Smooth muscle cell of the brain vasculature (primary cell): ENCODE measurements around the gene EVI5.

Experiments used
- DNase-seq: peaks from one replicate; pipeline ENCODE4 v3.0.0-alpha.2; 2012; ENCODE audit warnings: low read depth, low spot score

The EVI5 gene

DNA sequence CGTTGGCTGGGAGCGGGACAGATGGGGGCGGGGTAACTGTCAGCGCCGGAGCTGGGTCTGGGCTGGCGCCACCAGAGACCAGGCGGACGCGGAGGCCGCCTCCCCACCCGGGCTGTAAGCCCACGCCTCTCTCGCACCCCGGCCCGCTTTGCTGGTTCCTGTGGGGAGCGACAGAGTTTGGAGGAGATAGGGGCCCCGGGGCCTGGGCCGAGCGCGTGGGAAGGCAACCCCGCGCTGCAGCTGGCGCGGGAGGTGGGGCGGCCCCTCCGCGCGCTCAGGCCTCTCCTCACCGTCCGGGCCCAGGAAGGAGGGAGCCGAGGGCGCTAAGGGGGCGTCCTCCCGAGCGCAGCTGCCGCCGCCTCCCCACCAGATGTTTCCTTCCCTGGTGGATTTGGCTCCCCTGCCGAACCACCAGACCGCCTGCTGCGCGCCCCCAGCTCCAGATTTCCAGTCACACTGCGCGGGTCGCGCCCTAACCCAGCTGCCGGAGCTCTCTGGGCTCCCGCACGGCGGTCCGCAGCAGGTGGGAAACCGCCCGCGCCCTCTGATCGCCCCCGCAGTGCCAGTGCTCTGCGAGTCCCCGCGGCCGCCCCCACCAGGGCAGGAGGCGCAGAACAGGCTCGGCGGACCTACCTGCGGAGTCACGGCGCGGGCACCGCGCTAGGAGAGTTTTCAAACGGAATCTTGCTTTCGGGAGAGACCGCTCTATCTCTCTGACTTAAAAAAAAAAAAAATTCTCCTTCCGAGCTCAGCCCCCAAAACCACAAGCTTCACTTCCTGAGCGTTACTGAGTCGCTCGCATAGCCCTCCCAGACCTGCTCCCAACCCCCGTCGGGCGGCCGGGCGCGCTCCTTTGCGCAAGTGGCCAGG is 299.3 kb downstream of the EVI5 start:
- no peak for DNase-seq

DNA sequence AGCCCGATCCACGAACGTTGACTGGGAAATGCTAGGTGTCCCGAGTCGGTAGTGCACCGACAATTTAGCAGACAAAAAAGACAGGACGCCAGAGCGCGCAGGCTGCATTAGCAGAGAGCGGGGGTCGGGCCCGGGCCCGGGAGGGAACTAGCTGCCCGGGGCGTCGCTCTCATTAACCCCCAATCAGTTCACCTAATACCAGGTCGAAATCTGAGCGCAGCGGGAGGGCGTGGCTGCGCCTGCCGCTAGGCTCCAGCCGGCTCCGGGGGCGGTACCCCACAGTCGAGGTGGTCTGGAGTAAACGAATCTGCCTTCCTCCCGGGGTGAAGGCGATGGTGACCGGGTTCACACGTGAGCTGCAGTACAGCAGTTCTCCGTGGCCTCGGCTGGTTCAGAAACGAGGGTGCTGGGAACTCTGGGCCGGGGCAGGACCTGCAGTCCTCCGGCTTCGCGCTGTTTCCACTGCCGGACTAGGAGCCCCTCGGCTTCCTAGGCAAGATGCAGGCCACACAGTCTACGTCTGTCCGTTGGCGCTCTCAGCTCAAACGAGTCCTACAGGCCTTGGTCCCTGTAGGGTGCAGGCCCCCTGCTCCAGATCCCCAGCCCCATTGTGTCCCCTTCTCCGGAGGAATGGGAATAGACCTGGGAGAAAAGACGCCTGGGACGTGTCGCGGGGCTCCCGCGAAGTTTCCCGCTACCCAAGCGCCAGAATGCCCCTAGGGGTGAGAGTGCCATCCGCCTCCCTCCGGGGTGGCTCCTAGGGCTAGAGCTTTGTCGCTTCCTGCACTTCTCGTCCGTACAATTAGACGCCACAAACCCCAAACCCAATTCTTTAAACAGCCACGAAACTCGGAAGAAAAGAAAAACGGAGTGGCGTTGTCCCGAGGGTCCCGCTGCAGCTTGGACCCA is 300.2 kb downstream of the EVI5 start:
- DNase-seq: no peak

DNA sequence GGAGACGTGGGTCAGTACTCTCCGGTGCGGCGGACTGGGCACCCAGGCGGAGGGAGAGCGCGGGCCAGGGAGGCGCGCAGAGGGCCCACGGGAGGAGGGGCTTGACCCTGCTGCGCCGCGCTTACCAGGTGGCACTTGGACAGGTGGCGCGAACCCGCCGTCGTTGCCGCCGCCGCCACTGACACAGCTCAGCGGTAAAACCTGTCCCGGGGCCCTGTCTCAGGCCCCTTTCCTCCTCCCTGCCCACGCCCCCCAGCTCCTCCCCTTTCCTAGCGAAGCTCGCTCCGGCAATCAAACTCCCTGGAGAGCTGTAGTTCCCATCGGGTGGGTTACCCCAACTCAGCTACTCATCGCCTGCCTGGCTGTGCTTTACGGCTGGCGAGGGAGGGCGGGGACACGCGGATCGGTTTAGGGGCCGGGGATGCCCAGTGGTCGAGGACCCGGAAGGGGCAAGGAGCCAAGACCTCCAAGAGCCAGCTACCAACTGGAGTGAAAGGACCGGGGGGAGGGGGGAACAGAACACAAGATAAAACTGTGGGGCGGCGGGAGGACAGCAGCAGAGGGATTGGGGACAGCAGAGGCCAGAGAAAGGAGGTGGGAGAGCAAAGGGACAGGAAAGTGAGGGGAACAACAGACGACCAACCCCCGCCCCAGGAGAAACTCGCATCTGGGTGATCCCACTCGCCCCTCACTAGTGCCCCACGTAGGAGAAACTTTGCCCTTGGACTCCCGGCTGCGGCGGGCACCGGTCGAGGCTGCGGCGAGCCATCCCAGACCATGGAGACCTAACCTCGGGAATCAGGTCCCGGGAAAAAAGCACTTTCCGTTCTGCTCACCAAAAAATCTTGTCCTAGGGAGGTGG is 301.1 kb downstream of the EVI5 start:
- no peak for DNase-seq

DNA sequence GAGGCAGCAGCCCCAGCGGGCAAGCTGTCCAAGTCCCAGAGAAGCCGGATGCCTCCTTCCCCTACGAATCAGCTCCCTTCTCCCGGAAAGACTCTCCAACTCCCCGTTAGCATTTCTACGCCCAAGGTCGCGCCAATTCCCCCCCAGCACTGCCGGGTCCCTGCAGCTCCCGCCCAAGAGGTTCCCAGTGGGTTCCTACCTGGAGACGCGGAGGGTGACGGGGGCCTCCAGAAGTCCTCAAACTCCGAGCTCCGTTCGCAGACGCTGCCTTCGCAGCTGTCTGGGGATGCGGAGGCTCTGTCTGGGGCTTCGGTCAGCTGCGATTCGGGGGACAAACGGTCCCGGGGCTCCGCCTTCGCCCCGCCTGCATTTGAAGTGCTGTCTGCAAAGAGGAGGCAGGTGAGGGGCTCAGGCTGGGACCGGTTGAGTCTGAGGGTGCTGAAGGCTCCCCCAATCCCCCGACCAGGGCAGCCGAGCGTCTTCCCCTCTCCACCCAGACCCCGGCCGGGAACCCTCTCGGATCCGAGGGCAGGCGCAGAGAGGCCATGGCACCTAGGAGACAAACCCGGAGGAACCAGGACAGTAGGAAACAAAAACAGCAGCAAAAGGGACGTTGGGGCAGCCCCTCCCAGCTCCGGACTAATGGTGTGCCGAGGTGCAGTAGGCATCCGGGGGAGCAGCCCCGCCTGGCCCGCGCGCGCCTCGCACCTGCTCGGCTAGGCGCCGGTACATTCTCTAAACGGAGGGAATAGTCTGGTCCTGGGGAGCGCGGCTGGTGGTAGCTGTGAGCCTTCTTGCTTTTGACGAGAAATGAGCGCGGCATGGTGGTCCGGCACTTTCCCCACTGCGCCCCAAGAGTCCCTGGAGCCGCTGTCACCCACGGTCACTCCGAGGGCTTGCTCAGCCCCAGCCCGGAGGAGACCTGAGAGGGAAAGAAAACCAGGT is 302.0 kb downstream of the EVI5 start:
- no peak for DNase-seq

DNA sequence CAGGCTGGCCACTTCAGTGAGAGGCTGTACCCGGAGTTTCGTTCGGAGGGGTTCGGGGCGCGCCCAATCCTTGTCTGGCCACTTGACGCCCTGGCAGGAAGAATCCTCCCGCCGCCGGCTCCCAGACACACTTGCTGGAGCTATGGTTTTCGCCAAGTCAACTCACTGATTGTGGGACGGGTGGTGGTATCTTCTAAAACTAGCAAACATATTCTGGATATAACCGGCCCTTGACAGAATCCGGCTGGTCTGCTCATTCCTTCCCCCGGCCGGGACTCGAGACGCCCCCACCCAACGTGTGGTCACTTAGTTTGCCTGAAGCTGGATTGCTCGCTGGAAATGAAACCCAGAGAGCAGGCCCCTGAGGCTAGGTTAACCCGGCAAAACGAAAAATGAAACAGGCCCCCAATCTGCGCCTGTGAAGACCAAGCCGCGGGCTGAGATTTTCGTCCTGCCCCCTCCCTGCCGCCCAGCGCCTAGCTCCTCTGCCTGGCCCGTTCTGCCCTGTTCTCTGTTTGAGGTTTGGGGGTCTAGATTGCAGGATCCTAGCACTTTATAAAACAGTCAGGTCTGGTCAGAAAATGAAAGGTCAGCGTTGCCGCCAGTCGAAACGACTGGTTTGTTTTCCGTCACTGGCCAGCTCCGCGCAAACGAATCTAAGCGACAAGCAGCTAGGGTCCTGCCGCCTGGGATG is 302.8 kb downstream of the EVI5 start:
- DNase-seq: no peak

DNA sequence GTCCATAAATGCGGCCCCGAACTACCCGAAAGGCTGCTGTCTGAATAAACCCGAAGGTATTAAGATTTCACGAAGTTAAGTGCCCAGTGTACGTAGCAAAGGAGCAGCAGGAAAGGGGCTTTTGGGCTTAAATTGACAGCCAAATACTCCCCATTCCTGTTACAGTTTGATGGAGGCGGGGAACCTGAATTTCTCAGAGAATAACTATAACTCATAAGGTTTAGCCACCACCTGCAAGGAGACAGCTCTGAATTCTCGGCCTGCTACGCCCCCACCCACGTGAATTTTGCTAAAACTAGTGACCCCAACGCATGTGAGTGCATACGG is 303.3 kb downstream of the EVI5 start:
- no peak for DNase-seq

DNA sequence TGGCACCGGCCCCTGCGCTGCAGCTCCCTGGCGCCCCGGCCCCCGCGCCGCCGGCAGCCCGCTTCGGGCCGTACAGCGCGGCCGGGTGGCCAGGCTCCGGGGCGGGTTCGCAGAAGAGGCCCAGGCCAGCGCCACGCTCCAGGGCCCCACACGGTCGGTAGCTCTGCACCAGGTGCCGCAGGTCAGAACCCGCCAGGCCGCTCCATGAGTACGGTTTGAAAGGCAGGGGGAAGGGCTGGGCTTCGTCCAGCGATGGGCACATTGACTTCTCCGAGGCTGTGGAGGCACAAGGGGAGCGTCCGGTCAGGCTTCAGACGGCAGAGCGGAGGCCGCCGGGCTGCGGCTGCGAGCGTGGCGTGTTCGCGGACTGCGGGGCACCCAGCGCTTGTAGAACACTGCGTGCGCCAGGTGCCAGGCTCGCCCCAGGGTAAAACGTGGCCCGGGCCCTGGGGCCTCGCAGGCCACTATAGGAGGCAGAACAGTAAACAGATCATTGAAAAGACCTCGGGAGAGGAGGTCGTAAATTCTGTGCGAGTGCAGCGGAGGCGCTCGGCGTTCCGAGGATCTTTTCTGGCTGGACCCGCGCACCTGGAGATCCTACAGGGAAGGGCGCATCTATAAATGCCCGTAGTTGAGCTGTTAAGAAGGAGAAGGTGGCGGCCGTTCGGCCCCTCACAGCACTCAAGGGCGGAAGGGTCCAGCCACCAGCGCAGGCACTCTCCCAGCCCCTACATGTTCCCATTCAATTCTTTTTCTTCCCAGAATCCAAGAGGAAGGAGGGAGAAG is 303.9 kb downstream of the EVI5 start:
- no peak for DNase-seq

DNA sequence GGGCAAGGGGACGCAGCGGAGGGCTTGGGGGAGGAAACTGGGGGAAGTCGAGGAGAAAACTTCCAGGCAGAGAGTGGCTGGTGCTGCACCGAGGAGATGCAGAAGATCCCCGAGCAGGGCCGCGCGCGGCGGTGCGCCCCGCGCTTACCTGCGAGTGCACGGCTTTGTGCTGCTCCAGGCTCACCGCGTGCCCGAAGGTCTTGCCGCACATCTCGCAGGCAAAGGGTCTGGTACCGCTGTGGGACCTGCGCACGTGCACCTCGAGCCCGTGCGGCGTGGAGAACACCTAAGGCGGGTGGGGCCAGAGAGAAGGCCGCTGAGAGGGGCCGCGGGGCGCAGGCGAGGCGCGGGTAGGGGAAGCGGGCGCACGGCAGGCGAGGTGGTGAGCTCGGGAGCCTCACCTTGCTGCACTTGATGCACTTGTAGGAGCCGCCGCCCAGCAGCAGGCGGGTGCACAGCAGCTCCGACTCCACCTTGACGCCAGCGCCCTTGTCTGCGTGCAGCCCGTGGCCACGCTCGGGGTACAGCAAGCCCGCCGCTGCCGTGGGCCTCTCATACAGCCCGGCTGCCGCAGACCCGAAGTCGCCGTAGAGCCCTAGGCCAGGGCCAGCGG is 304.6 kb downstream of the EVI5 start:
- DNase-seq: no peak

DNA sequence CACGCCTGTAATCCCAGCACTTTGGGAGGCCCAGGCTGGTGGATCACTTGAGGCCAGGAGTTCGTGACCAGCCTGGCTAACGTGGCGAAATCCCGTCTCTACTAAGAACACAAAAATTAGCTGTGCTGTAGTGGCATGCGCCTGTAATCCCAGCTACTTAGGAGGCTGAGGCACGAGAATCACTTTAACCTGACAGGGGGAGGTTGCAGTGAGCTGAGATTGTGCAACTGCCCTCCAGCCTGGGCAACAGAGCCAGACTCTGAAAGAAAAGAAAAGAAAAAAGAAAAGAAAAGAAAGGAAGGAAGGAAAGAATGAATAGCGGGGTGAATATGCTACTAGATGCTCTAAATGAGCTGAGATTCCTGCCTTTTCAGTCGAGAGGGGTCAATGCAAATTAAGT is 305.3 kb downstream of the EVI5 start:
- no peak for DNase-seq

DNA sequence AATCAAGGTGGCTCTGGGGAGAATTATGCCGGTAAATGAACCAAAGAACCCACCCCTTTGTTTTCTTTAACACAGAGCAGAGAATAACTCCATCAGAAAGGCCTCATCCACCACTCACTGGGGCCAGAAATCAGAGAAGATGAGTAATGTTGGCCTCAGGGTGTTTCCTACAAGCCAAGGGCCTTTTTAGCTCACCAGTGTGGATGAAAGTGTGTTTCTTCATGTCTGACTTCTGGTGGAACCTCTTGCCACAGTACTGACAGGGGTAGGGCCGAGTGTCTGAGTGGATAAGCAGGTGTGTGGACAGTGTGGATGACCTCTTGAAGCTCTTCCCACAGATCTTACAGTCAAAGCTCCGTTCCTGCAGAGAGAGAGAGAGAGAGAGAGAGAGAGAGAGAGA is 306.5 kb downstream of the EVI5 start:
- no peak for DNase-seq

DNA sequence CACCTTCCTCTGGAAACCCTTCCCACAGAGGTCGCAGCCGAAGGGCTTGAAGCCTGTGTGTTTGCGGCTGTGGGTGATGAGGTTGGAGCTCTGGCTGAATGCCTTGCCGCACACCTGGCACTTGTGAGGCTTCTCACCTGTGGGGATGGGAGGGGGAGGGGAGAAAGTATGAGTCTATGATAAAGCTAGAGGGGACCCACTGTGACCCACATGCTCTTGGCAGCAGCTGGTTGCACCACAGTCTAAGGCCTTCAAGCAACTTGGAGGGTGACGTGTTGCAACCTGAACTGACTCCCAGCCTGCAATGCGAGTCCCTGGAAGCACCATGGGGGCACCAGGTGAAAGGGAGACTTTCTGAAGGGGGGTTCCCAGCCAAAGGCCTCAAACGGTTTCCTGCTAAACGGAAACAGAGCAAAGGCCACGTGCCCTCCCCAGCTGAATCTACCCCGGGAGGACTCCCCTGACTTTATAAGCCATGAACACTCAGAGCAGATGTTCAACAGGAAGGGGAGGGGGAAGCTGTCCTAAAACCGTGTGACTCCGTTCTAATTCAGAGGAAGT is 308.8 kb downstream of the EVI5 start:
- DNase-seq: no peak

DNA sequence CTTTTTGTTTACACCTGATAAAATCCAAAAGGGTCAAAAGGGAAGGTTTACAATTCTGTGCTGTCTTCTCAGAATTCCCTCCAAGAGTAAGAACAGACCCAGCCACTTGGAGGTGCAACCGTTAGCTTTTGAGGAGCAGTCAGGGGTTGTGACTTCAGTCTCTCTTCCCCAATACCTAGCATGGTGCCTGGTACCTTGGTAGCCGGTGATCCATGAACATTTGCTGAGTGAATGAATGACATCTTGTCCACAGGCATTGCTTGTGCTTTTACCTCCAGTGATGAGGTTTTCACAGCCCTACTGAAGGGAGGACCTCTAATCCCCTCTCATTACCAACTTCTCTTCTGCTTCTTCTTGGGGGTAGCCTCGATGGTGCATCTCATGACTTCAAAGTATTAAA is 309.9 kb downstream of the EVI5 start:
- no peak for DNase-seq

DNA sequence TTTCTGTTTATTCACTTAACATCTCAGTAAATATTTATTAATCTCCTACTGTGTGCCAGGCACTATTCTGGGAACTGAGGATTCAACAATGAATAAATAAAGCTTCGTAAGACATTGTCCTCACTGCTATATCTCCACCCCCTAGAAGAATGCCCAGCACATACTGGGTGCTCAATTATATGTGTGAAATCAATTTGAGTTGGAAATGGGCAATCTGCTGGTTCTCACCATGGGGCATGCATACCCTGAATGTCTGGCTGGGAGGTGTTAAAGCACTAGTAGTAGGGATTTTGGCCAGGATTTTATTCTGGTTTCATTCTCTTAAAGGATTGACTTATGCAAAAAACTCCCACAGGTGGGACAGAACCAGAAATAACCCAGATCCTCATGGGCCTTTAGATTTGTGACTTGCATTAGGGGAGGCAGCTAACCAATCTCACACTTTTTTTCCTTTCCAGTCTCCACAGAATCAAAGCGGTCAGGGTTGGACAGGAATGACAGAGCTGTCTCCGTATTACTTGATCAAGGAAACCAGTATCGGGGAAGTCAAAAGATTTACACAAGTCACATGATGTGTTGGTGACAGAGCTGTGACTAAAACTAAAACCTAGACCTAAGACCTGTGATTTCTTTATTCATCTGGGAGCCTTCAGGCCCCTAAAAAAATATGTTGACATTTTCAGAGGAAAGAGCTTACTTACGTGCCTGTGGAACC is 311.0 kb downstream of the EVI5 start:
- no peak for DNase-seq

DNA sequence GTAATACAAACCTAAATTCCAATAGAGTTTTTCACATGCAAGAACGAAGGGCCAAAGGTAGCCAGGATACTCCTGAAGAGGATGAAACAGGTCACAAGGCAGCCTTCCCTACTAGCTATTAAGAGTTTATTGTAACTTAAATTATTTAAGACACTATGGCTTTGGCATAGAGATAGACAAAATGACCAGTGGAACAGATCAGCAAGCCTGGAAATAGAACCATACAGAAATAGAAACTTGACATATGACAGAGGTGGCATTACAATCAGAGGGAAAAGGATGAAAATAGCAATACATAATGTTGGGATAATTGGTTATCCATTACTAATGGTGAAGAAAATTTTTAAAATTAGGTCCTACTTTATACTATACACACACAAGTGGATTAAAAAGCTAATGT is 314.7 kb downstream of the EVI5 start:
- no peak for DNase-seq

DNA sequence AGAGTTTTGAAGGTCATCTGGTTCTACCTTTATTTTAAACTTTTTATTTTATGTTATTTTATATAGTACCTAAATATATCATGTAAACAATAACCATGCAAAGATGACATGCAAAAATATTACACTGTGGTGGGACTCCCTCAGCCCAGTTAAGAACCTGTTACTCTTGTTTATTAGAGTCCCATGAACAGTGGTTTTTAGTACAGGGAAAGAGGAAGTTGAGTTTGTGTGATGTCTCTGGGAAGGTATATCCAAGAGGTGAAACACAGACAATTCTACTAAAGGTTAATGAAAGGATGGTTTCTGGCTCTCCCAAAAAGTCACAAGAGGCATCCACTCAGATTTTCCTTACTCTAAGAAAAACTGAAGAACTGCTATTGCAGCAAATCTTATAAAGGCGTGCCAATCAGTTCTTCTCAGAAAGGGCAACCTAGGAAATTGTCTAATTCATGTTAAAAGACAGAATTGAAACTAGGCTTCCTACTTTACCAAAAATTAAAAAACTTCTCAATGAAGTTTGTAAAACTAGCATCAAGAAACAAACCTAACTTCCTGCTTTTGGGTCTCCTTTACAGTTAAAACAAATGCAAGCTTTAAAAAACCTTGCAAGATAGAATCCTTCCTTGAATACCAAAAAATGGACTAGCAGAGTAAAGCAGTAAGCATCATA is 318.1 kb downstream of the EVI5 start:
- no peak for DNase-seq

DNA sequence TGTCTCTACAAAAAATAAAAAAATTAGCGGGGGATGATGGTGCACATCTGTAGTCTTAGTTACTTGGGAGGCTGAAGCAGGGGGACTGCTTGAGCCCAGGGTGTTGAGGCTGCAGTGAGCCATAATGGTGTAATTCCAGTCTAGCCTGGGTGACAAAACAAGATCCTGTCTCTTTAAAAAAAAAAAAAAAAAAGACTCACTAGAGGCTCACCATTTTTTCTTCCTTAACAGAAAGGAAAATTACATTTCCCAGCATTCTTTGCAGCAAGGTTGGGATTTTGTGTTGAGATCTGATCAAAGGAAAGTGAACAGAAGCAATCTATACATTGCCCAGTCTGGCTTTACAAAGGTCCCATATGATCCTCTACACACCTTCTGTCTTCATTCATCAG is 319.7 kb downstream of the EVI5 start:
- DNase-seq: no peak

DNA sequence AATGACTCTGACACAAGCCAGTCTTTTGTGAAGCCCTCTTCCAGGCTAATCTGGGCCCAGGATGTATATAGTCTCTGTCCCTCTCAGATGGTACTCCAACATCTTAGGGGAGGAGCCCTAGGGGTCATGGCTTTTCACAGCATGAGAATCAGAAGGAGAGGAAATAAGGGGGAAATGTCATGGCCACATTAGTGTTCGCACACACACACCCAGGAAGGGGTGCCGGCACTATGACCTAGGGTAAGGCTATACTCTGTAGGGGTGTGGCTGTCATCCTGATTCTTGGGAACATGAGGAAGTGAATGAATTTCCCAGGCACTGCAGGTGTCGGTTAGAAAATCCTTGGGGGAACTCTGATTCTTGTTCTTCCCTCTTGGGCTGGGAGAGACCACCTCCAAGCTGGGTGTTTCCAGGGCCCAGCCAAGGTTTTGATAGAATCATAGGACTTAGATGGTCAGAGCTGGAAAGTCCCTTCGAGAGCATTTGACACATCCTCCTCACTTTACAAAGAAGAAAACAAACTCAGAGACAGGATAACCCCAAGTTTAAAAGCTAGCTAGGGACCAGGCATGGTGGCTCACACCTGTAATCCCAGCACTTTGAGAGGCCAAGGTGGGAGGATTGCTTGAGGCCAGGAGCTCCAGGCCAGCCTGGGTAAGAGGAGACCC is 320.2 kb downstream of the EVI5 start:
- no peak for DNase-seq
